ENCODE data around the gene CLMN. TPM values are rescaled to one million over a fixed set of nuclear protein-coding genes. Genes with fewer than 3 reads are reported as not detected.

CLMN gene
- polyA plus RNA-seq, 3 donors: 22.0 to 33.7 (median 23.2) TPM

GRCh38 chr14:95196826-95197545 lies 122.7 kb downstream of the CLMN start:
- WGBS (ENCODE audit: insufficient coverage): no CpG with 5 or more reads among the region's 2 CpGs
- Mint-ChIP-seq H3K27ac (peak overlapping the region in 4 of 7 donors; percentile 10 to 70 (median 46)), H3K9me3 (no peaks in the 10 kb centered on the region), H3K4me3 (no peak overlapping the region), H3K27me3 (ENCODE audit: low read depth in 3 of 3) (peaks cover 0 to 2% (median 0%) of the 10 kb centered on the region in 3 donors), H3K36me3 (peaks cover 55 to 58% of the 10 kb centered on the region in 2 donors), H3K4me1 (peaks cover 11% of the 10 kb centered on the region)
- H3K27me3 ChIP-seq (ENCODE audit: control insufficient read depth in 2 of 2, insufficient read depth in 2 of 2, low read length in 2 of 2): no peaks in the 10 kb centered on the region
- H3K36me3 ChIP-seq (replicated peaks in 1 of 2; ENCODE audit: control insufficient read depth in 1 of 2, insufficient read depth in 2 of 2, low read length in 2 of 2): peaks cover 6 to 7% of the 10 kb centered on the region in 2 donors
- no peak overlapping the region for H3K9ac ChIP-seq (ENCODE audit: insufficient read depth, low read length, poor library complexity, severe bottlenecking)
- no peaks in the 10 kb centered on the region for H3K9me3 ChIP-seq (replicated peaks in 1 of 2; ENCODE audit: control insufficient read depth in 1 of 2, insufficient read depth in 1 of 2, low read length in 2 of 2)
- H2AFZ ChIP-seq (ENCODE audit: insufficient read depth, low read depth, low read length, poor library complexity, severe bottlenecking): no peak overlapping the region
- DNase-seq: no peak
- H4K20me1 ChIP-seq (ENCODE audit: insufficient read depth, low read length): no peaks in the 10 kb centered on the region
- no peak overlapping the region for H3K4me2 ChIP-seq (replicated peaks; ENCODE audit: extremely low read depth, low read length, poor library complexity, severe bottlenecking)
- H3K4me1 ChIP-seq (ENCODE audit: control insufficient read depth in 1 of 2, insufficient read depth in 2 of 2, low read length in 2 of 2): peaks cover under 1 to 1% of the 10 kb centered on the region in 2 donors
- intact Hi-C loops (cut with micrococcal nuclease): no loop called here
- H3K79me2 ChIP-seq (ENCODE audit: insufficient read depth, low read length): no peaks in the 10 kb centered on the region
- H3K4me3 ChIP-seq (replicated peaks in 1 of 3; ENCODE audit: low read depth in 2 of 3, low read length in 3 of 3): no peak overlapping the region
- TF ChIP-seq, protein P1, sequence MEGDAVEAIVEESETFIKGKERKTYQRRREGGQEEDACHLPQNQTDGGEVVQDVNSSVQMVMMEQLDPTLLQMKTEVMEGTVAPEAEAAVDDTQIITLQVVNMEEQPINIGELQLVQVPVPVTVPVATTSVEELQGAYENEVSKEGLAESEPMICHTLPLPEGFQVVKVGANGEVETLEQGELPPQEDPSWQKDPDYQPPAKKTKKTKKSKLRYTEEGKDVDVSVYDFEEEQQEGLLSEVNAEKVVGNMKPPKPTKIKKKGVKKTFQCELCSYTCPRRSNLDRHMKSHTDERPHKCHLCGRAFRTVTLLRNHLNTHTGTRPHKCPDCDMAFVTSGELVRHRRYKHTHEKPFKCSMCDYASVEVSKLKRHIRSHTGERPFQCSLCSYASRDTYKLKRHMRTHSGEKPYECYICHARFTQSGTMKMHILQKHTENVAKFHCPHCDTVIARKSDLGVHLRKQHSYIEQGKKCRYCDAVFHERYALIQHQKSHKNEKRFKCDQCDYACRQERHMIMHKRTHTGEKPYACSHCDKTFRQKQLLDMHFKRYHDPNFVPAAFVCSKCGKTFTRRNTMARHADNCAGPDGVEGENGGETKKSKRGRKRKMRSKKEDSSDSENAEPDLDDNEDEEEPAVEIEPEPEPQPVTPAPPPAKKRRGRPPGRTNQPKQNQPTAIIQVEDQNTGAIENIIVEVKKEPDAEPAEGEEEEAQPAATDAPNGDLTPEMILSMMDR (IDR thresholded peaks at IDR 0.05): no peak
- no peak overlapping the region for H3K27ac ChIP-seq (ENCODE audit: low read depth in 1 of 2, low read length in 2 of 2)

DNA sequence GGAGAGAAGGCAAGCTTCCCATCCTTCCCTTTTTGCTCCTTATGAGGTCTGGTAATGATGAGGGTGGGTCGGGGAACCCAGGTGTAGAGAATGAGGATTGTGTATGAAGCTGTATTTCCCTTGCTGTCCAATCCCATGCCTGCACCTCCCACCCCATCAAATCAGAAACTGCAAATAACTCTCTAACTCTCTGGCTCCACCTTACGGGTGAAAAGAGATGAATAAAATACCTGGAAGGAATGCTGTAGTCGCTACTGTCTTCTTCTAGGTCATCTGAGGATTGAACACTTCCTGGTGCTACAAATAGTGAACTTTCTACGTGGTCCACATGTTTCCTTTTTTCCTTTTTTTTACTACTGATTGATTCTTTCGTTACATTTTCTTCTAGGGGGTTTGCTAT lies 123.4 kb downstream of the CLMN start:
- no peaks in the 10 kb centered on the region for H3K9me3 Mint-ChIP-seq
- TF ChIP-seq, protein P1 (IDR thresholded peaks at IDR 0.05): peak; percentile 61
- H3K27me3 Mint-ChIP-seq (ENCODE audit: low read depth in 3 of 3): peaks cover 0 to 3% (median 0%) of the 10 kb centered on the region in 3 donors
- no peak overlapping the region for H2AFZ ChIP-seq (ENCODE audit: insufficient read depth, low read depth, low read length, poor library complexity, severe bottlenecking)
- peaks cover 17% of the 10 kb centered on the region for H3K4me1 Mint-ChIP-seq
- peak overlapping the region in 1 of 7 donors; percentile 21 for H3K27ac Mint-ChIP-seq
- no peak overlapping the region for H3K9ac ChIP-seq (ENCODE audit: insufficient read depth, low read length, poor library complexity, severe bottlenecking)
- peaks cover 6 to 7% of the 10 kb centered on the region in 2 donors for H3K36me3 ChIP-seq (replicated peaks in 1 of 2; ENCODE audit: control insufficient read depth in 1 of 2, insufficient read depth in 2 of 2, low read length in 2 of 2)
- peak; percentile 15 to 43 (median 25) for DNase-seq
- intact Hi-C loops (cut with micrococcal nuclease): no loop called here
- no peaks in the 10 kb centered on the region for H3K9me3 ChIP-seq (replicated peaks in 1 of 2; ENCODE audit: control insufficient read depth in 1 of 2, insufficient read depth in 1 of 2, low read length in 2 of 2)
- no CpG with 5 or more reads among the region's 5 CpGs for WGBS (ENCODE audit: insufficient coverage)
- no peak overlapping the region for H3K4me3 ChIP-seq (replicated peaks in 1 of 3; ENCODE audit: low read depth in 2 of 3, low read length in 3 of 3)
- no peaks in the 10 kb centered on the region for H4K20me1 ChIP-seq (ENCODE audit: insufficient read depth, low read length)
- H3K27ac ChIP-seq (ENCODE audit: low read depth in 1 of 2, low read length in 2 of 2): no peak overlapping the region
- peaks cover 58 to 61% of the 10 kb centered on the region in 2 donors for H3K36me3 Mint-ChIP-seq
- peaks cover 7 to 9% of the 10 kb centered on the region in 2 donors for H3K4me1 ChIP-seq (ENCODE audit: control insufficient read depth in 1 of 2, insufficient read depth in 2 of 2, low read length in 2 of 2)
- H3K27me3 ChIP-seq (ENCODE audit: control insufficient read depth in 2 of 2, insufficient read depth in 2 of 2, low read length in 2 of 2): no peaks in the 10 kb centered on the region
- H3K4me3 Mint-ChIP-seq: no peak overlapping the region
- H3K79me2 ChIP-seq (ENCODE audit: insufficient read depth, low read length): no peaks in the 10 kb centered on the region
- no peak overlapping the region for H3K4me2 ChIP-seq (replicated peaks; ENCODE audit: extremely low read depth, low read length, poor library complexity, severe bottlenecking)
